ENCODE measurements around the gene LRRTM3. TPM values are rescaled to one million over a fixed set of nuclear protein-coding genes. Genes with fewer than 3 reads are reported as not detected.
A peak's percentile ranks its signal among the peaks of the same experiment; 100 is the strongest.

Gene LRRTM3
- polyA plus RNA-seq, 1 of the 3 experiments (the other 2 are of a cell fraction), result not detected

GRCh38 chr10:67100951-67101350, 175.1 kb downstream of the LRRTM3 start:
- Histone ChIP-seq H4K20me1 (ENCODE audit: insufficient read depth) (no peaks in the 10 kb centered on the region), H3K27ac (ENCODE audit: low read depth in 2 of 2, low read length in 1 of 2) (no peak overlapping the region), H2AFZ (ENCODE audit: low read depth) (no peak overlapping the region), H3K9ac (no peak overlapping the region), H3K9me3 (no peaks in the 10 kb centered on the region), H3K9me2 (no peaks in the 10 kb centered on the region), H3K79me2 (ENCODE audit: insufficient read depth) (no peaks in the 10 kb centered on the region), H3K4me3 (ENCODE audit: low read depth in 2 of 2, low read length in 1 of 2) (no peak overlapping the region), H3K4me2 (no peak overlapping the region), H3F3A (replicated peaks; ENCODE audit: insufficient read depth) (no peaks in the 10 kb centered on the region), H3K4me1 (ENCODE audit: control insufficient read depth in 1 of 2, insufficient read depth in 2 of 2, low read depth in 1 of 2, low read length in 1 of 2) (no peaks in the 10 kb centered on the region), H3K27me3 (ENCODE audit: insufficient read depth) (no peaks in the 10 kb centered on the region), H3K36me3 (replicated peaks in 1 of 2; ENCODE audit: control insufficient read depth in 1 of 2, insufficient read depth in 2 of 2, low read length in 1 of 2) (no peaks in the 10 kb centered on the region)
- no peak for TF ChIP-seq JUND (IDR thresholded peaks at IDR 0.05)
- no peak for TF ChIP-seq EP300 (IDR thresholded peaks at IDR 0.05; ENCODE audit: borderline replicate concordance in 1 of 2, low read depth in 1 of 2, low read length in 1 of 2)
- TF ChIP-seq GATA2 (CRISPR knock-in tag; IDR thresholded peaks at IDR 0.05), result no peak
- no peak for TF ChIP-seq ZBTB33 (IDR thresholded peaks at IDR 0.05; ENCODE audit: borderline replicate concordance, low read depth)
- no peak for TF ChIP-seq FOXM1 (IDR thresholded peaks at IDR 0.05; ENCODE audit: low read depth)
- TF ChIP-seq MAX (IDR thresholded peaks at IDR 0.05; ENCODE audit: low read depth), result no peak
- TF ChIP-seq YY1 (IDR thresholded peaks at IDR 0.05; ENCODE audit: low read depth), result no peak
- TF ChIP-seq TCF12 (IDR thresholded peaks at IDR 0.05), result no peak
- no peak for TF ChIP-seq FOXJ3 (CRISPR knock-in tag; IDR thresholded peaks at IDR 0.05)
- ChIA-PET CTCF (no interaction called here), POLR2A (no interaction called here)
- 0% methylated on average over 3 of the region's 3 CpGs for WGBS (ENCODE audit: low lambda C conversion rate)
- DNase-seq, result no peak

GRCh38 chr10:67107670-67108069, 181.8 kb downstream of the LRRTM3 start:
- POLR2A ChIA-PET, result no interaction called here
- H3K9me3 ChIP-seq, result no peaks in the 10 kb centered on the region
- CTCF ChIA-PET, result no interaction called here
- DNase-seq, result no peak
- H3K4me1 ChIP-seq (ENCODE audit: control insufficient read depth in 1 of 2, insufficient read depth in 2 of 2, low read depth in 1 of 2, low read length in 1 of 2), result no peaks in the 10 kb centered on the region
- H3K27me3 ChIP-seq (ENCODE audit: insufficient read depth), result no peaks in the 10 kb centered on the region
- TF ChIP-seq NRF1 (IDR thresholded peaks at IDR 0.05; ENCODE audit: low read depth, low read length) (no peak), ZBTB33 (IDR thresholded peaks at IDR 0.05; ENCODE audit: borderline replicate concordance, low read depth) (no peak), RCOR1 (IDR thresholded peaks at IDR 0.05; ENCODE audit: low read length) (no peak), EP300 (IDR thresholded peaks at IDR 0.05; ENCODE audit: borderline replicate concordance in 1 of 2, low read depth in 1 of 2, low read length in 1 of 2) (no peak), CHD2 (IDR thresholded peaks at IDR 0.05; ENCODE audit: low read length, partially characterized antibody) (no peak), GATA2 (CRISPR knock-in tag; IDR thresholded peaks at IDR 0.05) (no peak), SMC3 (IDR thresholded peaks at IDR 0.05; ENCODE audit: low read depth, low read length) (no peak), POLR2AphosphoS5 (IDR thresholded peaks at IDR 0.05; ENCODE audit: low read depth, low read length) (no peak), NFIC (IDR thresholded peaks at IDR 0.05; ENCODE audit: borderline replicate concordance) (no peak), EZH2phosphoT487 (IDR thresholded peaks at IDR 0.05; ENCODE audit: borderline replicate concordance, low read depth) (no peak), TEAD4 (IDR thresholded peaks at IDR 0.05; ENCODE audit: borderline replicate concordance, insufficient read depth) (no peak), SIN3A (IDR thresholded peaks at IDR 0.05; ENCODE audit: borderline replicate concordance, low read depth, low read length) (no peak), FOSL2 (IDR thresholded peaks at IDR 0.05; ENCODE audit: borderline replicate concordance, low read depth) (no peak), TAF1 (IDR thresholded peaks at IDR 0.05; ENCODE audit: borderline replicate concordance, low read depth, low read length) (no peak), FOXM1 (IDR thresholded peaks at IDR 0.05; ENCODE audit: low read depth) (no peak), IRF3 (IDR thresholded peaks at IDR 0.05; ENCODE audit: low read depth, low read length) (no peak)
- H3K9ac ChIP-seq, result no peak overlapping the region
- H3K4me2 ChIP-seq, result no peak overlapping the region
- H3K79me2 ChIP-seq (ENCODE audit: insufficient read depth), result no peaks in the 10 kb centered on the region
- H3K4me3 ChIP-seq (ENCODE audit: low read depth in 2 of 2, low read length in 1 of 2), result no peak overlapping the region
- H3K9me2 ChIP-seq, result no peaks in the 10 kb centered on the region
- WGBS (ENCODE audit: low lambda C conversion rate), result 28% methylated on average over 3 of the region's 3 CpGs
- H4K20me1 ChIP-seq (ENCODE audit: insufficient read depth), result no peaks in the 10 kb centered on the region
- H2AFZ ChIP-seq (ENCODE audit: low read depth), result peak overlapping the region; percentile 22; the same call in 1 of the 2 replicates
- no peaks in the 10 kb centered on the region for H3K36me3 ChIP-seq (replicated peaks in 1 of 2; ENCODE audit: control insufficient read depth in 1 of 2, insufficient read depth in 2 of 2, low read length in 1 of 2)
- H3F3A ChIP-seq (replicated peaks; ENCODE audit: insufficient read depth), result no peaks in the 10 kb centered on the region
- H3K27ac ChIP-seq (ENCODE audit: low read depth in 2 of 2, low read length in 1 of 2), result no peak overlapping the region
